ENCODE measurements around the gene ARAP1. TPM values are rescaled to one million over a fixed set of nuclear protein-coding genes. Genes with fewer than 3 reads are reported as not detected.
A peak's percentile ranks its signal among the peaks of the same experiment; 100 is the strongest.

The ARAP1 gene
- total RNA-seq, 1 donor from 2014 or later: 79.0 TPM

- Mint-ChIP-seq H3K36me3 (ENCODE audit: low read depth) (no peaks in the 10 kb centered on the region), H3K9me3 (no peaks in the 10 kb centered on the region), H3K4me3 (no peak overlapping the region), H3K27me3 (ENCODE audit: low read depth) (no peaks in the 10 kb centered on the region), H3K27ac (ENCODE audit: unreplicated experiment) (no peak overlapping the region), H3K4me1 (peaks cover 9% of the 10 kb centered on the region)
- DNase-seq (ENCODE audit: low read depth, low spot score): no peak
- no peak for TF ChIP-seq CTCF (conservative IDR thresholded peaks at IDR 0.05)
These were observed 50.7 kb downstream of the ARAP1 start for GRCh38 chr11:72701466-72701865.

GRCh38 chr11:72700146-72700545, 52.1 kb downstream of the ARAP1 start:
- Mint-ChIP-seq H3K4me1 (peaks cover 3% of the 10 kb centered on the region), H3K27me3 (ENCODE audit: low read depth) (no peaks in the 10 kb centered on the region), H3K9me3 (no peaks in the 10 kb centered on the region), H3K4me3 (no peak overlapping the region), H3K36me3 (ENCODE audit: low read depth) (peaks cover 3% of the 10 kb centered on the region), H3K27ac (ENCODE audit: unreplicated experiment) (peak overlapping the region; percentile 90)
- TF ChIP-seq CTCF (conservative IDR thresholded peaks at IDR 0.05): no peak
- DNase-seq (ENCODE audit: low read depth, low spot score): no peak

- no peaks in the 10 kb centered on the region for H3K4me1 Mint-ChIP-seq
- no peaks in the 10 kb centered on the region for H3K9me3 Mint-ChIP-seq
- peak overlapping the region; percentile 94 for H3K27ac Mint-ChIP-seq (ENCODE audit: unreplicated experiment)
- no peak overlapping the region for H3K4me3 Mint-ChIP-seq
- no peak for TF ChIP-seq CTCF (conservative IDR thresholded peaks at IDR 0.05)
- no peak for DNase-seq (ENCODE audit: low read depth, low spot score)
- no peaks in the 10 kb centered on the region for H3K27me3 Mint-ChIP-seq (ENCODE audit: low read depth)
- peaks cover 11% of the 10 kb centered on the region for H3K36me3 Mint-ChIP-seq (ENCODE audit: low read depth)
These were observed 54.4 kb downstream of the ARAP1 start for GRCh38 chr11:72697814-72698213.

GRCh38 chr11:72696866-72697700, 55.1 kb downstream of the ARAP1 start:
- Mint-ChIP-seq H3K4me1 (no peaks in the 10 kb centered on the region), H3K27me3 (ENCODE audit: low read depth) (no peaks in the 10 kb centered on the region), H3K4me3 (no peak overlapping the region), H3K9me3 (no peaks in the 10 kb centered on the region), H3K36me3 (ENCODE audit: low read depth) (peaks cover 11% of the 10 kb centered on the region), H3K27ac (ENCODE audit: unreplicated experiment) (no peak overlapping the region)
- TF ChIP-seq CTCF (conservative IDR thresholded peaks at IDR 0.05): no peak
- DNase-seq (ENCODE audit: low read depth, low spot score): no peak

- Mint-ChIP-seq H3K4me3 (no peak overlapping the region), H3K27me3 (ENCODE audit: low read depth) (no peaks in the 10 kb centered on the region), H3K4me1 (no peaks in the 10 kb centered on the region), H3K9me3 (no peaks in the 10 kb centered on the region), H3K36me3 (ENCODE audit: low read depth) (peaks cover 11% of the 10 kb centered on the region), H3K27ac (ENCODE audit: unreplicated experiment) (no peak overlapping the region)
- no peak for DNase-seq (ENCODE audit: low read depth, low spot score)
- TF ChIP-seq CTCF (conservative IDR thresholded peaks at IDR 0.05): no peak
These were observed 56.9 kb downstream of the ARAP1 start for GRCh38 chr11:72695354-72695753.

Measured in neural crest cell (in vitro differentiated cells).